Measurements from ENCODE around the gene EPB42.
"Not testable (repeated sequence)": the region's sequence is repeated elsewhere in the genome, so short reads cannot be mapped to it uniquely, and the experiment has no call there.

Gene EPB42

DNA sequence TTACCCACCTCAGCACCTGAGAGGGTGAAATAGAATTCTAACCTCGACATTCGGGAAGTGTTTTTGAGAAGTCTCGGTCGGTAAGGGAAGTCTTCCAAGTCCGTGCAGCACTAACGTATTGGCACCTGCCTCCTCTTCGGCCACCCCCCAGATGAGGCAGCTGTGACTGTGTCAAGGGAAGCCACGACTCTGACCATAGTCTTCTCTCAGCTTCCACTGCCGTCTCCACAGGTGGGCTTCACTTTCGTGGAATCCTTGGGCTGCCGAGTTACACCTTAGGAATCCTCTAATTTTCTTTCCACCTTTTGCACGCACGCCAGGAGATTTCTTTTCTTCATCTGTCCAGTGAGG, 34.8 kb downstream of the EPB42 start:
- DNase-seq (ENCODE audit: low read depth, low spot score), result no peak

DNA sequence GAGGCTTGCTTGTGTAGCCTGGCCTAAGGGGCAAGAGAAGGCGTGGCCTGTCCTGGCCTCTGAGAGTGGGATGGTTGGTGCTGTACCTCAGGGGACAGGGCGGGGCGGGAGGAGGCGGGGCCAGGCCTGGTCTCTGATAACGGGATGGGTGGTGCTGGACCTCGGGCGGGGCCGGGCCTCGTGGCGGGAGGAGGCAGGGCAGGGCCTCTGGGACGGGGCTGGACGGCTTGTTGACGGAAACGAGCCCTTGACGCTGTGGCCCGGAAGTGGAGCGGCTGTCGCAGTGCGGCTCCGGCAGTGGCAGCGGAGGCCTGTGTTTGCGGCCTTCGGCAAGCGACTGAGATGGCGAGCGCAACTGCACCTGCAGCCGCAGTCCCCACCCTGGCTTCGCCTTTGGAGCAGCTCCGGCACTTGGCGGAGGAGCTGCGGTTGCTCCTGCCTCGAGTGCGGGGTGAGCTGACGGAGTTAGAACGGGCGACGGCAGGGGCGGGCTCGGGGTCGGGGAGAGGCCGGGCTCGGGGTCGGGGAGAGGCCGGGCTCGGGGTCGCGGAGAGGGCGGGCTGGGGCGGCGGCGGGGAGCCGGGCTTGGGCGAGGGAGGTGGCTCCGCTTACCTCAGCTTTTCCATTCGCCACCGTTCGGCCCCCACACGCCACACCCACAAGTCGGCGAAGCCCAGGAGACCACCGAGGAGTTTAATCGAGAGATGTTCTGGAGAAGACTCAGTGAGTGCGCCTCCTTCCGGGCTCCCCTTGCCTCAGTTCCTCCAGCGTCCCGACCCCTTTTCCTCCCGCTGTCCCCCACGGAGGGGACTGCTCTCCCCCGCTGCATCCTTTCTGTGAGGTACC, 35.4 kb downstream of the EPB42 start, which contains the start of gene CCNDBP1:
TSS of gene CCNDBP1 (plus strand) at position 247 of the 846 bp plus-strand sequence. CDS start at position 343, 96 bp downstream.
- DNase-seq (ENCODE audit: low read depth, low spot score), result no peak

DNA sequence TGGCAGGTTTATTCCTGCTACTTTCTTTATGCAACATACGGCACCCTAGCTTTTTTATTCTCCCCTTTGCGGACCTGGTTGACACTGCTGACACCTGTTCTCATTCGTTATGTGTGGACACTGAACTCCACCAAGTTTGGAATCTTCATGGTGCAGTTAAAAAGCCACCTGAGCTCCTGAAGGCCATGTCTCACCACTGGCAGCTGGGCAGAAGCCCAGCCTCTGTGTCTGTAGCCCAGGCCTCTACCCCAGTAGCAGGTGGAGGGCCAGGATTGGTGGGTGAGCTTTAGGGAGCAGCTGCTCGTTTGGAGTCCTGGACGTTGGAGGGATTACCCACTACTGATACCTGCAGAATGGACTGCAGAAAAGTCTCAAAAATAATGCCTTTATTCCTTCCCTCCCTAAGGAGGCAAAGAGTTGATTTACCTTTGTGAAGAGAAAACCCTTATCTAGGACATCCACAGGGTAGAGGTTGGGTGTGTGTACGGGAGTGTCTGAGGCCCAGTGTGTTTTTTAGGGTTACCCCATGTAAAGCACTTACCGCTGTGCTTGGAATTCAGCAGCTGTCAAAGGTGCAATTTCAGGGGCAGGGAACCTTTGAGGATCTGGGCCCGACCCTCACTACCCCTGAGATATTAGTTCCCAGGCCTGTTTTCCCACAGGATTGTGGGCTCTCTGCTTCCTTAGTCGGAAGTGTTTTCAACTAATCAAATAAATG, 36.3 kb downstream of the EPB42 start:
- no peak for DNase-seq (ENCODE audit: low read depth, low spot score)

DNA sequence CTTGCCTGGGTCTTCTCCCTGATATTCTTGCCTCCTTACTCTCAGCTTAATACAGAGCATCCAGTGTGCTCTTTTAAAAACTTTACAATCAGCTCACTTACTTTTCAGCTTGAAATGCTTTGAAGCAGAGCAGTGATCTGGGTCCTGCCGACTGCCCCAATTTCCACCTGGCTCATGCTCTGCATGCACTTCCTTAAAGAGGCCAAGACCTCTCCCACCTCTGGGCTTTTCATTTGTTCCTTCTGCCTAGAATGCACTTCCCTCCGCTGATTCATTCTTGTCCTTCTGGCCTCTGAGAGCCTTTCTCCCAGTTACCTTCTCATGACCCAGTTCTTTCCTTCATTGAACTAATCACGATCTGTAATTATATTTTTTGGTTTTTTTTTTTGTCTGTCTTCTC, 37.5 kb downstream of the EPB42 start:
- no peak for DNase-seq (ENCODE audit: low read depth, low spot score)

DNA sequence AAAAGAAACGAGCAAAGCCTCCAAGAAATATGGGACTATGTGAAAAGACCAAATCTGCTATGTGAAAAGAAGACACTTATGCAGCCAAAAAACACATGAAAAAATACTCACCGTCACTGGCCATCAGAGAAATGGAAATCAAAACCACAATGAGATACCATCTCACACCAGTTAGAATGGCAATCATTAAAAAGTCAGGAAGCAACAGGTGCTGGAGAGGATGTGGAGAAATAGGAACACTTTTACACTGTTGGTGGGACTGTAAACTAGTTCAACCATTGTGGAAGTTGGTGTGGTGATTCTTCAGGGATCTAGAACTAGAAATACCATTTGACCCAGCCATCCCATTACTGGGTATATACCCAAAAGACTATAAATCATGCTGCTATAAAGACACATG, 43.7 kb downstream of the EPB42 start:
- not testable (repeated sequence) for DNase-seq (ENCODE audit: low read depth, low spot score)

DNA sequence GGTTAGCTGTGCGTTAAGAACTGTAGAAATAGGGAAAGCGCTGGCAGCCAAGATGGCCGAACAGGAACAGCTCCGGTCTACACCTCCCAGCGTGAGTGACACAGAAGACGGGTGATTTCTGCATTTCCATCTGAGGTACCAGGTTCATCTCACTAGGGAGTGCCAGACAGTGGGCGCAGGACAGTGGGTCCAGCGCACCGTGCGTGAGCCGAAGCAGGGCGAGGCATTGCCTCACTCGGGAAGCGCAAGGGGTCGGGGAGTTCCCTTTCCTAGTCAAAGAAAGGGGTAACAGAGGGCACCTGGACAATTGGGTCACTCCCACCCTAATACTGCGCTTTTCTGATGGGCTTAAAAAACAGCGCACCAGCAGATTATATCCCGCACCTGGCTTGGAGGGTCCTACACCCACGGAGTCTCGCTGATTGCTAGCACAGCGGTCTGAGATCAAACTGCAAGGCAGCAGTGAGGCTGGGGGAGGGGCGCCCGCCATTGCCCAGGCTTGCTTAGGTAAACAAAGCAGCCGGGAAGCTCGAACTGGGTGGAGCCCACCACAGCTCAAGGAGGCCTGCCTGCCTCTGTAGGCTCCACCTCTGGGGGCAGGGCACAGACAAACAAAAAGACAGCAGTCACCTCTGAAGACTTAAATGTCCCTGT, 45.0 kb downstream of the EPB42 start:
- not testable (repeated sequence) for DNase-seq (ENCODE audit: low read depth, low spot score)

DNA sequence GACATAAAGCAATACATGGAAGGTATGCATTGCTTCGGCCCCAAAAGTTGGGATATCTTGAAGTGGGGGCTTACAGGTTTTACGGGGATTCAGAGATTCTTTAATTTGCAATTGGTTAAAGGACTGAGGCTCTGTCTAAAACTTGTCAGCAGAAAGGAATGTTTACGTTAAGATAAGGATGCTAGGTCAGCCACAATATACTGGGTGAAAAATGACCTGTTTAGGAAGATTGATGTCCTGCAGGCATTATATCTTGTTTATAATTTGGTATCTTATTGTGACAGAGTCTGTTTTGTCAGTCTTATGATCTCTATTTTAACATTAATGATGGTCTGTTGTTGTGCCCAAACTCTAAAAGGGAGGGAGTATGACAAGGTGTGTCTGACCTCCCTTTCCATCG, 50.9 kb downstream of the EPB42 start:
- DNase-seq (ENCODE audit: low read depth, low spot score), result no peak

DNA sequence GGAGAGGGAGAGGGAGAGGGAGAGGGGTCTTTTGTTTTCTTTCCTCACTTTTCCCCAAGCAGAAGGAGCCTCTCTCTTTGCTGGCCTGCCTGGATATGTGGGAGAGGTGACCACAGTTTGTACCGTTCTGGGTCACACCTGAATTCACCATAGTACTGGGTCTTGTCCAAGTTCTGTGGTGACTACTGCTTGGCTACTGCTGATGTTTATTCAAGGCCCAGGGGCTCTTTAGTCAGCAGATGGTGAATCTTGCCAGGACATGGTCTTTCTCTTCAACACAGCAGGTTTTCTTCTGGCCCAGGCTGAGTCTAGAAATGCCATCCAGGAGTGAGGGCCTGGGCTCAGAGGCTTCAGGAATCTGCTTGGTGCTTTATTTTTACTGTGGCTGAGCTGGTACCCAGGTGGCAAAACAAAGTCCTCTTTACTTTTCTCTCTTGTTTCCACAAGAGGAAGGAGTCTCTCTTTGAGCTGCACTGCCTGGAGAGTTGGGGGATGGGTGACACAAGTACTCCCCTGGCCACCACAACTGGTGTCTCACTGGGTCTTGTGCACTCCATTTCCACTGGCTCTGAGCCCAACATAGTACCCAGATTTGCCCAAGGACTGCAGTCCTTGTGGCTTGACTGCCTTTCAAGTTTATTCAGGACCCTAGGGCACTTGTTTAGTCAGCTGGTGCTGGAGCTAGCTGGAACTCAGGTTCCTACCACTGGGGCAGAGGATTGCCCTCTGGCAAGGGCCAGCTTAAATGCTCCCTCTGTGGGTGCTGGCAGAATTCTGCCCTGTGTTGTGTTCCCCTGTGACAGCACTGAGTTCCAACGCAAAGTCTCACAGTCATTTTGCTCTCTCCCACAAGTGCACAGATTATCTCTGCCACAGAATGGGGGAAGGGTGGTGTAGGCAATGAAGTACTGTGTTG, 52.4 kb downstream of the EPB42 start:
- peak; percentile 53 for DNase-seq (ENCODE audit: low read depth, low spot score)

DNA sequence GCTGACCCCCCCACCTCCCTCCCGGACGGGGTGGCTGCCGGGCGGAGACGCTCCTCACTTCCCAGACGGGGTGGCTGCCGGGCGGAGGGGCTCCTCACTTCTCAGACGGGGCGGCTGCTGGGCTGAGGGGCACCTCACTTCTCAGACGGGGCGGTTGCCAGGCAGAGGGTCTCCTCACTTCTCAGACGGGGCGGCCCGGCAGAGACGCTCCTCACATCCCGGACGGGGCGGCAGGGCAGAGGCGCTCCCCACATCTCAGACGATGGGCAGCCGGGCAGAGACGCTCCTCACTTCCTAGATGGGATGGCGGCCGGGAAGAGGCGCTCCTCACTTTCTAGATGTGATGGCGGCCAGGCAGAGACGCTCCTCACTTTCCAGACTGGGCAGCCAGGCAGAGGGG, 53.6 kb downstream of the EPB42 start:
- DNase-seq (ENCODE audit: low read depth, low spot score), result not testable (repeated sequence)

DNA sequence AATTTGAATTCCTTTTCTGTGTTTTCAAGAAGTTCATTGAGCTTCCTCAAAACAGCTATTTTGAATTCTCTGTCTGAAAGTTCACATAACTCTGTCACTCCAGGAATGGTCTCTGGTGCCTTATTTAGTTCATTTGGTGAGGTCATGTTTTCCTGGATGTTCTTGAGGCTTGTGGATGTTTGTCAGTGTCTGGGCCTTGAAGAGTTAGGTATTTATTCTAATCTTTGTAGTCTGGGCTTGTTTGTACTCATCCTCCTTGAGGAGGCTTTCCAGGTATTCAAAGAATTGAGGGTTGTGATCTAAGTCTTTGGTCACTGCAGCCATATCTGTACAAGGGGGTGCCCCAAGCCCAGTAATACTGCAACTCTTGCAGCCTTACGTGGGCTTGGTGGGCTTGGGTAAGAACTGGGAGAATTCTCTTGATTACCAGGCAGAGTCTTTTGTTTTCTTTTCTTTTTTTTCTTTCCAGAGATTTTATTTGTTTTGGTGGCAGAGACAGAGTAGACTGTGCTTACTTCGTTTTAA, 55.0 kb downstream of the EPB42 start:
- no peak for DNase-seq (ENCODE audit: low read depth, low spot score)

DNA sequence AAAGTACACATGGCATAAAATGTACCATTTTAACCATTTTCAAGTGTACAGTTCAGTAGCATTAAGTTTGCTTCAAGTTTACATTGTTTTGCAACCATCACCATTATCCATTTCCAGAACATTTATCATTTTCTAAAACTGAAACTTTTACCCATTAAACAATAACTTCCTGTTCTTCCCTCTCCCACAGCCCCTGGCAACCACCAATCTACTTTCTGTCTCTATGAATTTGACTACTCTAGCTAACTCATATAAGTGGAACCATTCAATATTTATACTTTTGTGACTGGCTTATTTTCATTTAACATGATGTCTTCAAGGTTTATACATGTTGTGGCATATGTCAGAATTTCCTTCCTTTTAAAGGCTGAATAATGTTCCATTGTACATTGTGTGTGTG, 67.5 kb downstream of the EPB42 start:
- DNase-seq (ENCODE audit: low read depth, low spot score), result no peak

DNA sequence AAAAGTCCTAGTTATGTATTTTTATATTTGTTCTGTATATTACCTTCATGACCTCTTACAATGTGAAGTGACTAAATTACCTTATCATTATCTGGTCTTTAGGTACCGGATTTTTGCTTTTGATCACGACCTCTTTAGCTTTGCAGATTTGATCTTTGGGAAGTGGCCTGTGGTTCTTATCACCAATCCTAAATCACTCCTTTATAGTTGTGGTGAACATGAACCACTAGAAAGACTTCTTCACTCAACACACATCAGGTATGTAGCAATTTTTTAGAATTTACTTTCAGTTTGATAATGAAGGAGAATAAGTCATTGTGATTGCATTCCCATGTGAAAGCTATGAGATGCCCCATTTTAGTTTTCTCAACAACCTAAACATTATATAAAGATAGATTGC, 69.1 kb downstream of the EPB42 start:
- no peak for DNase-seq (ENCODE audit: low read depth, low spot score)

DNA sequence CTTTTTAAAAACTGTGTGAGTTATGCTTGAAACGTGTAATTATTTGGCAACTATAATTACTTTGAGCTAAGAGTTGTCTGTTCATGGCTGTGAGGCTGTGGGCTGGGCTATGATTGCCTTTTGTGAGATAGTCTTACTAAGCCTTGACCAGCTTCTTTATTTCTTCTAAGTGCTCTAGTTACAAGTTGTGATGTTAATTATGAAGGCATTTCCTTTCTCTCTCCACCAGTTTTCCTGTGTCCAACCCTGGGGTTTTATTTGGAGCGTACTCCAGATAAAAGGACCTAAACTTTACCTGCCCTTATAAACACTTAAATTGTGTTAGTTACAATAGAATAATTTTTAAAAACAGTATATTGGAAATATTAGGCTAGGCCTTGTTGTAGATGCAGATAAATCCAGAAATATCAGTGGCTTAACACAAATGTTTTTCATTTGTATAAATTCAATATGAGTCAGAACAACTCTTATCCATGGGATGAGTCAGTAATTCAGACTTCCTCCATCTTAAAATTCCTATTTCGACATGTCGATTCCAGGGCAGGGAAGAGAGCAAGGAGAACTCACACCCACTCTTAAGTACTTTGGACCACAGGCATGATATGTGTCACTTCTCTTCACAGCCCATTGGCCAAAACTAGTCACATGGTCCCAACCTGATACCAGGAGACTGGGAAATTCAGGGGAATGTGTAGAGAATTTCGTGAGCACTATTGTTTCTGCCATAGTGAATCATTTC, 70.5 kb downstream of the EPB42 start:
- DNase-seq (ENCODE audit: low read depth, low spot score), result no peak

Measured in brain pericyte (primary cell).